ENCODE measurements around the gene FGFR4. TPM values are rescaled to one million over a fixed set of nuclear protein-coding genes. Genes with fewer than 3 reads are reported as not detected.

FGFR4 gene
- total RNA-seq, 2 donors from 2014 or later, result 33.7 to 63.9 TPM

DNA sequence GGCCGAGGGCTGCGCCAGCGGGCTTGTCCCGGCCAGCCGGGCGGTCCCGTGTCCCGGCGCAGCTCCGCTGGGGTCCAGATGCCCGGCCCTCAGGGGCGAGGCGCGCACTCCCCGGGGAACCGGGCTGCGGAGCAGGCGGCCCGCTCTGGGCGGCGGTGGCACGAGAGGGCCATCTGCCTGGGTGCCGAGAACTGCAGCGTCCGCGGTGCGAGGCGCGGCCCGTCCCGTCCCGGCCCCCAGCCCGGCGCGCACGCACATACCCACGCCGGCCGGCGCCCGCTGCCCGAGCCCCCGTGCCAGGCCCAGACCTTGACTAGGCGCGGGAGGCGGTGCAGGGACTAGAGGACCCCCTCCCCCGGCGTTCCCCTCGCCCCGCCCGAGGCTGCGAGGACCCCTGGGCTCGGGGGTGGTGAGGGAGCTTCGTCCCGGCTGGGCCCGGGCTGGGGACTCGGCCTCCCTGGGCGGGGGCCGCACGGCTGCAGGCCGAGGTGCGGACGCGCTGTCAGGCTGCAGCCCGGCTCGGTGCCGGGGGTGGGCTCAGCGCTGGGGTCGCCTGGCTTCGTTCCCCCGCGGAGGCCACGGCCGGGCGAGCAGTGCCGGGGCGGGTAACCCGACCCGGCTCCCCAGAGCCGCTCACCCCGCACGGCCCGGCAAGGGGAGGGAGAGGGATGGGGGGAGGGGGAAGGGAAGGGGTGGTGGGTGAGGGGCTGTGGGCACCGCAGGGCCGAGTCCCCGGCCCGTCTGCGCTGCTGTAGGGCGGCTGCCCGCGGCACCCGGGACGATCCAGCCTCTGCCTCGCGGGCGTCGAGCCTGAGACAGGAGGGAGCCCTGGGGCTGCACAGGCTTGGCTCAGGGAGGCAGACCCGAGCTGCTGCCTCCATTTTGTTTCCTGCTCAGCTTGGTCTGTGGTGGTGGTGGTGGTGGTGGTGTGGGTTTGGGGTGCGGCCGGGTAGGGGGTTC, 45.7 kb downstream of the FGFR4 start:
- Histone ChIP-seq H3K27me3 (no peaks in the 10 kb centered on the region), H3K4me1 (peaks cover 37% of the 10 kb centered on the region), H3K27ac (peak overlapping the region; percentile 75 to 94 (median 88)), H3K4me3 (no peak overlapping the region), H3K9me3 (no peaks in the 10 kb centered on the region), H3K36me3 (replicated peaks in 1 of 2; ENCODE audit: insufficient read depth in 1 of 2, low read depth in 2 of 2) (no peaks in the 10 kb centered on the region)
- peak in 1 of 4 donors; percentile 21 for DNase-seq
- TF ChIP-seq, protein P1, sequence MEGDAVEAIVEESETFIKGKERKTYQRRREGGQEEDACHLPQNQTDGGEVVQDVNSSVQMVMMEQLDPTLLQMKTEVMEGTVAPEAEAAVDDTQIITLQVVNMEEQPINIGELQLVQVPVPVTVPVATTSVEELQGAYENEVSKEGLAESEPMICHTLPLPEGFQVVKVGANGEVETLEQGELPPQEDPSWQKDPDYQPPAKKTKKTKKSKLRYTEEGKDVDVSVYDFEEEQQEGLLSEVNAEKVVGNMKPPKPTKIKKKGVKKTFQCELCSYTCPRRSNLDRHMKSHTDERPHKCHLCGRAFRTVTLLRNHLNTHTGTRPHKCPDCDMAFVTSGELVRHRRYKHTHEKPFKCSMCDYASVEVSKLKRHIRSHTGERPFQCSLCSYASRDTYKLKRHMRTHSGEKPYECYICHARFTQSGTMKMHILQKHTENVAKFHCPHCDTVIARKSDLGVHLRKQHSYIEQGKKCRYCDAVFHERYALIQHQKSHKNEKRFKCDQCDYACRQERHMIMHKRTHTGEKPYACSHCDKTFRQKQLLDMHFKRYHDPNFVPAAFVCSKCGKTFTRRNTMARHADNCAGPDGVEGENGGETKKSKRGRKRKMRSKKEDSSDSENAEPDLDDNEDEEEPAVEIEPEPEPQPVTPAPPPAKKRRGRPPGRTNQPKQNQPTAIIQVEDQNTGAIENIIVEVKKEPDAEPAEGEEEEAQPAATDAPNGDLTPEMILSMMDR (IDR thresholded peaks at IDR 0.05), result no peak
- TF ChIP-seq POLR2A (IDR thresholded peaks at IDR 0.05), result no peak
- intact Hi-C loops (cut with DNase I), result no loop called here
- WGBS, 2 donors, result 60 to 100% methylated on average over 3 to 68 of the region's 100 CpGs
- ATAC-seq, result peak; percentile 4

DNA sequence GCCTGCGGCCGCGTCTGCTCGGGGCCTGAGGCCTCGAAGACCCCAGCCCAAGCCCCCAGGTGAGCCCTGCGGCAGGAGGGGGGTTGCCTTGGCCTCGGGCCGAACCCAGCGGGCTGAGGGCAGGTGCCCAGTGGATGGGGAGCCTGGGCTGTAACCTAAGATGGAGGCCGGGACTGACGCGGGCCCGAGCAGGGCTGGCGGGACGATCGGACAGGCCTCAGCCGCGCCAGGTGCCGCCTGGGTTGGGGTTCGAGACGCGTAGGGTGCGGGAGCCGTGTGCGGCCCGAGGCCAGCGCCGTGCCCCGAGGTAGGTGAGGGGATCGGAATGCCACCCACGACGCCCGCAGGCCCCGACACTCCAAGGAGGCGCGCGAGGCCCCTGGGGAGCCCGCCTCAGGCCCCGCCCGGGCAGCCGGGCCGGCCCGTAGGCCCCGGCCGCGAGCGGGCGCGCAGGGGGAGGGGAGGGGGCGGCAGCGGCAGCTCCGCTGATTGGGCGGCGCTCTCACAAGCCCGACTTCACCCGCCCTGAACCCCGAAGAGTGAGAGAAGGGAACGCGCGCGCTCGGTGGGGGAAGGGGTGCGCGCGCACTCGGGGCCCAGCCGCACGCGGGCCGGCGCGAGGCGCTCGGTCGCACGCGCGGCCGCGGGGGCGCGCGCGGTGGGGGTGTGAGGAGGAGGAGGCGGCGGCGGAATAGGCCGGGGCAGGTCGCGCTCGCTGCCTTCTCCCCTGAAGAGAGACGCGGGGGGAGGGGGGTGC, 46.6 kb downstream of the FGFR4 start, which contains the start of gene NSD1:
NSD1 (plus strand) TSS at position 678 of the 757 bp plus-strand sequence. CDS start 1,331 bp downstream, outside the sequence.
- DNase-seq (peak; percentile 82 to 90 (median 84)), ATAC-seq (peak; percentile 81)
- peak; percentile 20 to 60 (median 54) for TF ChIP-seq POLR2A (IDR thresholded peaks at IDR 0.05)
- TF ChIP-seq, protein P1 (IDR thresholded peaks at IDR 0.05), result no peak
- Histone ChIP-seq H3K9me3 (no peaks in the 10 kb centered on the region), H3K27ac (peak within 1 kb of the TSS; percentile 75 to 94 (median 88)), H3K27me3 (no peaks in the 10 kb centered on the region), H3K4me3 (peak within 1 kb of the TSS; percentile 80 to 85), H3K36me3 (replicated peaks in 1 of 2; ENCODE audit: insufficient read depth in 1 of 2, low read depth in 2 of 2) (no peaks in the 10 kb centered on the region), H3K4me1 (peaks cover 43% of the 10 kb centered on the region)
- WGBS, 2 donors, result 20 to 50% methylated on average over 2 to 33 of the region's 93 CpGs
- intact Hi-C loops (cut with DNase I), result no loop called here

DNA sequence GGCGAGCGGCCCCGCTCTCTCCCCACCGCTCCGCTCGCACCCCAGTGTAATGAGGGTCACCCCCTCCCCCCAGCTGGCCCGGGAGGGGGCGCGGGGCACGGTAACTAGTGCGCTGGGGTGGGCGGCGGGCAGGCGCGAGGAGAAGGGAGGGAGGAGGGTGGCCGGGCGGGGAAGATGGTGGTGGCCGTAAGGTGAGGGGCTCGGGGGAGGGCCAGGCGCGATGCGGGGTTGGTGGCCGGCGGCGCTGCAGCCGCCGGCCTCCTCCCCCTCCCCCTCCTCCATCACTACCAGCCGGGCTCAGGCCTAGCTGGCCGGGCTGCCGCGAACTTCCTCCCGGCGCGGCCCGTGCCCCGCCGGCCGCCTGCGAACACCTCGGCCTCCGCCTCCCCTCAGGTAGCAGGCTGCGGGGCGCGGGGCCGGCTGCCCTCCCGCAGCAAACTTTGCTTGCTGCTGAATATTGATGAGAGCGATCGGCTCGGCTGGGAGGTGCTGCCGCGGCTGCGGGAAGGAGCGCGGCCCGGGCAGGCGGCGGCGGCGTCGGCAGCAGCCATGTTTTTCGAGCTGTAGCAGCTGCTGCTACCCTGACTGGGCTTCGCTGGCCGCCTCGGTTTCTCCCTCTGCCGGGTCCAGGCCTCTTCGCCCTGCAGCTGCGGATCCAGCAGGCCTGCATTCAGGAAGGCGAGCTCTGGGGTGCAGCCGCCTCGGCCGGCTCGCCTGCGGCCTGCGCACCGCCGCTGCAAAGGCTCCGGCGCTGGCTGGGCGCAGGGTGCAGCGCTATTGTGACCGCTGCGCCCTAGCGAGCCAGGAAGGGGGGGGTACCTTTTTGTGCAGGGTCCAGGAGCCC, 47.4 kb downstream of the FGFR4 start:
- intact Hi-C loops (cut with DNase I), result no loop called here
- Histone ChIP-seq H3K27ac (peak overlapping the region; percentile 75 to 94 (median 88)), H3K9me3 (no peaks in the 10 kb centered on the region), H3K4me1 (peaks cover 49% of the 10 kb centered on the region), H3K36me3 (replicated peaks in 1 of 2; ENCODE audit: insufficient read depth in 1 of 2, low read depth in 2 of 2) (no peaks in the 10 kb centered on the region), H3K4me3 (peak overlapping the region; percentile 80 to 85), H3K27me3 (no peaks in the 10 kb centered on the region)
- ATAC-seq (peak; percentile 61), DNase-seq (peak; percentile 55 to 64 (median 60))
- TF ChIP-seq, protein P1 (IDR thresholded peaks at IDR 0.05), result no peak
- TF ChIP-seq POLR2A (IDR thresholded peaks at IDR 0.05), result peak; percentile 29 to 59 (median 50)
- WGBS, 2 donors, result 0% methylated on average over 2 to 76 of the region's 83 CpGs

DNA sequence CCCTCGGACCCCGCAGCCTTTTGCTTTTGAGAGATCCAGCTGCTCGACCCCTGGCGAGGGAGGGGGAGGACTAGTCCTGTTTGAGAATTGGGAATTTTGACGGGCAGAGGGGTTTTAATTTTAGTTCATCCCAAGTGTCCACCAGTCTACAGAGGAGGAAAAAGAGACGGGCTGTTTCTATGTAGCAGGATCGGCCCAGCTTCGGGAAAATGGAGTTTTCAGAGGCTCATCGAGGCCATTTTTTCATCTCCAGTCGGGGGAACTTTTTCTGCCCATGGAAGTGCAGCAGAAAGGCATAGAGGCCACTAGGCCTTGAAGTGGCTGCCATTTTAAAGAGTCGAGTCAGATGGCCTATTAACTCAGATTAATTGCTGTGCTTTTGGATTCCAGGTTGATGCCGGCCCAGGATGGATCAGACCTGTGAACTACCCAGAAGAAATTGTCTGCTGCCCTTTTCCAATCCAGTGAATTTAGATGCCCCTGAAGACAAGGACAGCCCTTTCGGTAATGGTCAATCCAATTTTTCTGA, 48.0 kb downstream of the FGFR4 start:
- TF ChIP-seq POLR2A (IDR thresholded peaks at IDR 0.05), result no peak
- TF ChIP-seq, protein P1 (IDR thresholded peaks at IDR 0.05), result no peak
- Histone ChIP-seq H3K4me1 (peaks cover 55% of the 10 kb centered on the region), H3K27me3 (no peaks in the 10 kb centered on the region), H3K27ac (peak overlapping the region; percentile 75 to 94 (median 88)), H3K9me3 (no peaks in the 10 kb centered on the region), H3K36me3 (replicated peaks in 1 of 2; ENCODE audit: insufficient read depth in 1 of 2, low read depth in 2 of 2) (no peaks in the 10 kb centered on the region), H3K4me3 (peak overlapping the region; percentile 80 to 85)
- intact Hi-C loops (cut with DNase I), result no loop called here
- no peak for ATAC-seq
- DNase-seq, result no peak
- 16 to 26% methylated on average over 9 to 13 of the region's 13 CpGs for WGBS, 2 donors

All from body of pancreas (tissue), 4 donors.